Epithelial cell of proximal tubule (primary cell): ENCODE data around the gene TMEM134. TPM values are rescaled to one million over a fixed set of nuclear protein-coding genes. Genes with fewer than 3 reads are reported as not detected.

ENCODE experiments used
- DNase-seq: peaks from one replicate; pipeline ENCODE4 v3.0.0-alpha.2; 2011; ENCODE audit warnings: low read depth
- H3K4me3 ChIP-seq: 2 replicates; pipeline ENCODE4 v1.5.1; 2011; ENCODE audit warnings: low read depth, mild to moderate bottlenecking, low read length
- total RNA-seq: library from RNA; depleted of rRNA; stranded (reverse); fragments of >200 nt; gene quantifications from 2 replicates; pipeline ENCODE4 v1.2.3, GENCODE V29; 2015
- TF ChIP-seq, protein P1 (sequence below): conservative IDR thresholded peaks from 2 replicates; pipeline ENCODE4 v1.5.1; 2012; ENCODE audit warnings: low read depth, mild to moderate bottlenecking, low read length

TMEM134 gene
- total RNA-seq, 1 donor from 2014 or later, result 74.0 TPM

DNA sequence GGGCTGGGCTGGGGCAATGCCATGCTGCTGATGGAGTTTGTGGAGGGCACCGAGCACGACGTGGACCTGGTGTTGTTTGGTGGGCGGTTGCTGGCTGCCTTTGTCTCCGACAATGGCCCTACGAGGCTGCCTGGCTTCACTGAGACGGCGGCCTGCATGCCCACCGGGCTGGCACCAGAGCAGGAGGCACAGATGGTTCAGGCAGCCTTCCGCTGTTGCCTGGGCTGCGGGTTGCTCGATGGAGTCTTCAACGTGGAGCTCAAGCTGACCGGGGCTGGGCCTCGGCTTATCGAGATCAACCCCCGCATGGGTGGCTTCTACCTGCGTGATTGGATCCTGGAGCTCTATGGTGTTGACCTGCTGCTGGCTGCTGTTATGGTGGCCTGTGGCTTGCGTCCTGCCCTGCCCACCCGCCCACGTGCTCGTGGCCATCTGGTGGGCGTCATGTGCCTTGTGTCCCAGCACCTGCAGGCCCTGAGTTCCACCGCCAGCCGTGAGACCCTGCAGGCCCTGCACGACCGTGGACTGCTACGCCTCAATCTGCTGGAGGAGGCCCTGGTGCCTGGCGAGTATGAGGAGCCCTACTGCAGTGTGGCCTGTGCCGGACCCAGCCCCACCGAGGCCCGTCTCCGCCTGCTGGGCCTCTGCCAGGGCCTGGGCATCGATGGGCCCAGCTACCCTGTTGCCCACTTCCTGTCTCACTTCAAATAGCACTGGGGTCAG, 45.0 kb downstream of the TMEM134 start:
- TF ChIP-seq, protein P1, sequence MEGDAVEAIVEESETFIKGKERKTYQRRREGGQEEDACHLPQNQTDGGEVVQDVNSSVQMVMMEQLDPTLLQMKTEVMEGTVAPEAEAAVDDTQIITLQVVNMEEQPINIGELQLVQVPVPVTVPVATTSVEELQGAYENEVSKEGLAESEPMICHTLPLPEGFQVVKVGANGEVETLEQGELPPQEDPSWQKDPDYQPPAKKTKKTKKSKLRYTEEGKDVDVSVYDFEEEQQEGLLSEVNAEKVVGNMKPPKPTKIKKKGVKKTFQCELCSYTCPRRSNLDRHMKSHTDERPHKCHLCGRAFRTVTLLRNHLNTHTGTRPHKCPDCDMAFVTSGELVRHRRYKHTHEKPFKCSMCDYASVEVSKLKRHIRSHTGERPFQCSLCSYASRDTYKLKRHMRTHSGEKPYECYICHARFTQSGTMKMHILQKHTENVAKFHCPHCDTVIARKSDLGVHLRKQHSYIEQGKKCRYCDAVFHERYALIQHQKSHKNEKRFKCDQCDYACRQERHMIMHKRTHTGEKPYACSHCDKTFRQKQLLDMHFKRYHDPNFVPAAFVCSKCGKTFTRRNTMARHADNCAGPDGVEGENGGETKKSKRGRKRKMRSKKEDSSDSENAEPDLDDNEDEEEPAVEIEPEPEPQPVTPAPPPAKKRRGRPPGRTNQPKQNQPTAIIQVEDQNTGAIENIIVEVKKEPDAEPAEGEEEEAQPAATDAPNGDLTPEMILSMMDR, result no peak
- DNase-seq, result no peak
- H3K4me3 ChIP-seq, result no peak overlapping the region

DNA sequence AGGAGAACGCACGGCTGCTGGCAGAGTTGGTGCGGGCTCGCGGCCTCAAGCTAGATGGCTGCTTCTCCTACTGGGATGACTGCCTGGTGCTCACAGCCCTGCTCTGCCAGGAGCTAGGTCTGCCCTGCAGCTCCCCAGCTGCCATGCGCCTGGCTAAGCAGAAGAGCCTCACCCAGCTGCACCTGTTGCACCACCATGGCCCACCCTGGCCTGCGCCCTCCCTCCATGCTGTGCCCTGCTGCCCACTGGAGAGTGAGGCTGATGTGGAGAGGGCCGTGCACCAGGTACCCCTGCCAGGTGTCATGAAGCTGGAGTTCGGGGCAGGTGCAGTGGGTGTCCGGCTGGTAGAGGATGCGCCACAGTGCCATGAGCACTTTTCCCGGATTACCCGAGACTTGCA, 45.6 kb downstream of the TMEM134 start:
- no peak overlapping the region for H3K4me3 ChIP-seq
- no peak for DNase-seq
- TF ChIP-seq, protein P1, result no peak

DNA sequence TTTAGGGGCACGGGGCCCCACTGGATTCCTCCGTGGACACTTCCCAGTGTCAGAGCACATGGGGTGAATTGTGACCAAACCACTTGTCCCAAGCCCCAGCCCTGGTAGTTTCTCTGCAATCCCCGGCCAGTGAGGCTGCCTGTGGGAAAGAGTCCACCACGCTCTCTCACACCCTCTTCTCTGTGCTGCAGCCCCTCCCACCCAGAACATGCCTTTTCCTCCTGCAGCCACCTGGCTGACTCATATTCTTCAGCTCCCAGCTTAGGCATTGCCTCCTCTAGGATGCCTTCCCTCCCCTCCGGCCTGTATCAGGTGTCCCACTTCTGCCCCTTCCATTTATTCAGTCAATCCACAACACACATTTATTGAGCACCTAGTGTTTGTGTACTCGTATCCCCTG, 46.2 kb downstream of the TMEM134 start:
- no peak overlapping the region for H3K4me3 ChIP-seq
- no peak for DNase-seq
- TF ChIP-seq, protein P1, result no peak

DNA sequence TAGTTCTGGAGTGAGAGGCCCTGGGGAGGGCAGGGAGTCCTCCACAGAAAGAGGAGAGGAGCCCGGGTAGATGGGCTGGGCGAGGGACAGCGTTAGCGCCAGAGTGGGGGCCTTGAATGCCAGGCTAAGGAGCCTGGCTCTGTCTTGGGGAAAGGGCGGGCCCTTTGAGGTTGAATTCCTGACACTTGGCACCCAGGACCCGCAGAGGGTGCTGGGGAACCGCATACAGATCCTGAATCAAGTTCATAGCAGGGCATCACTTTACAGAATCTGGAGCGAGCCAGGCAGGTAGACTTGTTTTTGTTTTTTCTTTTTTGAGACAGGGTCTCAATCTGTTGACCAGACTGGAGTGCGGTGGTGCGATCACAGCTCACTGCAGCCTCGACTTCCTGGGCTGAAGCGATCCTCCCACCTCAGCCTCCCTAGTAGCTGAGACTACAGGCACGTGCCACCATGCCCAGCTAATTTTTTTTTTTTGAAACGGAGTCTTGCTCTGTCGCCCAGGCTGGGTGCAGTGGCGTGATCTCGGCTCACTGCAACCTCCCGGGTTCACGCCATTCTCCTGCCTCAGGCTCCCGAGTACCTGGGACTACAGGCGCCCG, 47.5 kb downstream of the TMEM134 start:
- H3K4me3 ChIP-seq, result peak overlapping the region; percentile 34
- DNase-seq, result no peak
- TF ChIP-seq, protein P1, result no peak

DNA sequence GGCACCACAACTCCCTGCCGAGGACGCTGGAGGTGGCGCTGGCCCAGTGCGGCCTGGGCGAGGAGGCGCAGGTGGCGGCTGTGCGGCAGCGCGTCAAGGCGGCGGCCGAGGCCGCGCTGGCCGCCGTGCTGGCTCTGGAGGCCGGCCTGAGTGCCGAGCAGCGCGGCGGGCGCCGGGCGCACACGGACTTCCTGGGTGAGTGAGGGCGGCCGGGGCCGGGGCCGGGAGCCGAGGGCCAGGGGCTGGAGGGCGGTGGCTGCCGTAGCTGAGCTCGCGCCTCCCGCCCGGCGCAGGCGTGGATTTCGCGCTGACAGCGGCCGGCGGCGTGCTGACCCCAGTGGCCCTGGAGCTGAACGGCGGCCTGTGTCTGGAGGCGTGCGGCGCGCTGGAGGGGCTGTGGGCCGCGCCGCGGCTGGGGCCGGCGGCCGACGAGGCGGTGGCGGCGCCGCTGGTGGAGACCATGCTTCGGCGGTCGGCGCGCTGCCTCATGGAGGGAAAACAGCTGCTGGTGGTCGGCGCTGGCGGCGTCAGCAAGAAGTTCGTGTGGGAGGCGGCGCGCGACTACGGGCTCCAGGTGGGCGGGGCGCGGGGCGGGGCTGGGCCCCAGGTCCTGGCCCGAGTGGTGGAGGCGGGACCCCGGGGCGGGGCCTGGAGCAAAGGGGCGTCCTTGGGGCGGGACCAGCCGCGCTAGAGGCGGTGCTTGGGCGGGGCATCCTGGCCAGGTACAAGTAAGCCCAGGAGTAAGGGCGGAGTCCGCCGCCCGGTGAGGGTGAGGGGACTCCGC, 48.2 kb downstream of the TMEM134 start:
- no peak for DNase-seq
- TF ChIP-seq, protein P1, result no peak
- H3K4me3 ChIP-seq, result peak overlapping the region; percentile 46

DNA sequence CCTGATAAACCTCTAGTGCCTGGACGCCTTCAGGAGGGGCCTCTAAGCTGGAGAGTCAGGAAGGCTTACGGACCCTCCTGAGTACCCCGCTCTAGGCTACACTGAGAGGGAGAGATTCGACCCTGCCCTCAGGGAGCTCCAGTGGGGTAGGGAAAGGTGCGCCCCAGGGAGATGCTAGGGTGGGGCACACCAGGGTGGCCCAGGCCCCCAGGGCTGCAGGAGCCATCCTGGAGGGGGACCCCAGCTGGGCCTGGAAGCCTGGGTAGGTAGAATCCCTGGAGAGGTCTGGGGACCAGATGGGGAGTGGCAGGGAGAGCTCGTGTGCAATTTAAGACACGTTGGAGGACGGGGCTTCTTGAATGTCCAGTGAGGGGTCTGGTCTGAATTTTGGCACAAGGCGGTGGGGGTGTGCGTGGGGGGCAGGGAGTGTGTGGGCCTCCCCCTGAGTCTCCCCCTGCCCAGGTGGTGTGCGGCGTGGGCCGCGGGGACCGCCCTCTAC, 48.9 kb downstream of the TMEM134 start:
- peak overlapping the region; percentile 46 for H3K4me3 ChIP-seq
- TF ChIP-seq, protein P1, result no peak
- no peak for DNase-seq
